PC-3 (cell line): Measurements from ENCODE around the gene S100Z.
"Not testable (repeated sequence)": the region's sequence is repeated elsewhere in the genome, so short reads cannot be mapped to it uniquely, and the experiment has no call there.

ENCODE experiments used
- EZH2 ChIP-seq: fragments of 300-600 bp; sonication (generic); IDR thresholded peaks from one replicate; pipeline ENCODE4 v1.6.1; 2017; ENCODE audit warnings: antibody characterized with exemption, mild to moderate bottlenecking, low read length; ENCODE audit not compliant: unreplicated experiment
- EZH2phosphoT487 ChIP-seq: fragments of 300-600 bp; sonication (generic); IDR thresholded peaks from 2 replicates; pipeline ENCODE4 v1.6.1; 2018; ENCODE audit warnings: mild to moderate bottlenecking, antibody characterized with exemption, low read length, borderline replicate concordance
- TF ChIP-seq, protein P1 (sequence below): fragments of 300-600 bp; sonication (generic); conservative IDR thresholded peaks from 2 replicates; pipeline ENCODE4 v1.5.1; 2017; ENCODE audit warnings: antibody characterized with exemption, low read depth, mild to moderate bottlenecking, low read length

DNA sequence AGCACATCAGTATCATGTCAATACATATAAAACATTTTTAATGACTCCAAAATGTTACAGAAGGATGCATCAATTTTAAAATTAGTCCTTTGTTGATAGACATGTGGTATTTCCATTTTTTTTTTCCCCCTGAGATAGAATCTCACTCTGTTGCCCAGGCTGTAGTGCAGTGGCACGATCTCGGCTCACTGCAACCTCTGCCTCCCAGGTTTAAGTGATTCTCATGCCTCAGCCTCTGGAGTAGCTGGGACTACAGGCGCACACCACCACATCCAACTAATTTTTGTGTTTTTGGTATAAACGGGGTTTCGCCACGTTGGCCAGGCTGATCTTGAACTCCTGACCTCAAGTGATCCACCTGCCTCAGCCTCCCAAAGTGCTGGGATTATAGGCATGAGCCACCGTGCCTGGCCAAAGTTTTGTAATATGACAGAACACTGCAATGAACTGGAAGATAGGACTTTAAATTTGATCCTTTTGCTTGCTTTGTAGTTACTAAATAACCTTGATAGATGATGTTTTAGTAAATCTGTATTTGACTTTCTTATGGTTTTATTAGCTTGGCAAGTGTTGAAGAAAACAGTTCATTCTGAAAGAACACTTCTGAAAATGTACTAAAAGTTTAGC, 27.6 kb upstream of the S100Z start:
- TF ChIP-seq, protein P1, sequence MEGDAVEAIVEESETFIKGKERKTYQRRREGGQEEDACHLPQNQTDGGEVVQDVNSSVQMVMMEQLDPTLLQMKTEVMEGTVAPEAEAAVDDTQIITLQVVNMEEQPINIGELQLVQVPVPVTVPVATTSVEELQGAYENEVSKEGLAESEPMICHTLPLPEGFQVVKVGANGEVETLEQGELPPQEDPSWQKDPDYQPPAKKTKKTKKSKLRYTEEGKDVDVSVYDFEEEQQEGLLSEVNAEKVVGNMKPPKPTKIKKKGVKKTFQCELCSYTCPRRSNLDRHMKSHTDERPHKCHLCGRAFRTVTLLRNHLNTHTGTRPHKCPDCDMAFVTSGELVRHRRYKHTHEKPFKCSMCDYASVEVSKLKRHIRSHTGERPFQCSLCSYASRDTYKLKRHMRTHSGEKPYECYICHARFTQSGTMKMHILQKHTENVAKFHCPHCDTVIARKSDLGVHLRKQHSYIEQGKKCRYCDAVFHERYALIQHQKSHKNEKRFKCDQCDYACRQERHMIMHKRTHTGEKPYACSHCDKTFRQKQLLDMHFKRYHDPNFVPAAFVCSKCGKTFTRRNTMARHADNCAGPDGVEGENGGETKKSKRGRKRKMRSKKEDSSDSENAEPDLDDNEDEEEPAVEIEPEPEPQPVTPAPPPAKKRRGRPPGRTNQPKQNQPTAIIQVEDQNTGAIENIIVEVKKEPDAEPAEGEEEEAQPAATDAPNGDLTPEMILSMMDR: not testable (repeated sequence)
- TF ChIP-seq EZH2, EZH2phosphoT487: not testable (repeated sequence)
